Measurements from ENCODE around the gene TTI1. TPM values are rescaled to one million over a fixed set of nuclear protein-coding genes. Genes with fewer than 3 reads are reported as not detected.
"Not testable (repeated sequence)": the region's sequence is repeated elsewhere in the genome, so short reads cannot be mapped to it uniquely, and the experiment has no call there.

The TTI1 gene
- total and polyA plus RNA-seq, 9 donors: 13.5 to 20.4 (median 15.1) TPM

- peaks cover 23% of the 10 kb centered on the region for H3K36me3 ChIP-seq (ENCODE audit: control insufficient read depth, insufficient read depth, low read length)
- peaks cover 3% of the 10 kb centered on the region for H3K4me1 ChIP-seq (ENCODE audit: control insufficient read depth, insufficient read depth, low read length)
- no peak overlapping the region for H3K4me3 ChIP-seq (ENCODE audit: low read length)
- no peak for DNase-seq
- H3K27ac ChIP-seq (ENCODE audit: low read length): no peak overlapping the region
- no peaks in the 10 kb centered on the region for H3K27me3 ChIP-seq (ENCODE audit: control insufficient read depth, insufficient read depth, low read length)
- WGBS (ENCODE audit: insufficient coverage): no CpG with 5 or more reads among the region's 2 CpGs
- H3K9me3 ChIP-seq (replicated peaks; ENCODE audit: control insufficient read depth, low read depth, low read length): peaks cover 13% of the 10 kb centered on the region
Measured at GRCh38 chr20:38018385-38018784, 14.9 kb downstream of the TTI1 start.

- no peaks in the 10 kb centered on the region for H3K27me3 ChIP-seq (ENCODE audit: control insufficient read depth, insufficient read depth, low read length)
- WGBS (ENCODE audit: insufficient coverage): no CpG with 5 or more reads among the region's 1 CpG
- no peak for DNase-seq
- H3K27ac ChIP-seq (ENCODE audit: low read length): no peak overlapping the region
- peaks cover 13% of the 10 kb centered on the region for H3K9me3 ChIP-seq (replicated peaks; ENCODE audit: control insufficient read depth, low read depth, low read length)
- H3K4me1 ChIP-seq (ENCODE audit: control insufficient read depth, insufficient read depth, low read length): peaks cover under 1% of the 10 kb centered on the region
- H3K4me3 ChIP-seq (ENCODE audit: low read length): no peak overlapping the region
- peaks cover 28% of the 10 kb centered on the region for H3K36me3 ChIP-seq (ENCODE audit: control insufficient read depth, insufficient read depth, low read length)
Measured at GRCh38 chr20:38017959-38018358, 15.3 kb downstream of the TTI1 start.

GRCh38 chr20:38013887-38014286 is 19.4 kb downstream of the TTI1 start:
- Histone ChIP-seq H3K9me3 (replicated peaks; ENCODE audit: control insufficient read depth, low read depth, low read length) (peaks cover 12% of the 10 kb centered on the region), H3K4me3 (ENCODE audit: low read length) (no peak overlapping the region), H3K4me1 (ENCODE audit: control insufficient read depth, insufficient read depth, low read length) (no peaks in the 10 kb centered on the region), H3K27ac (ENCODE audit: low read length) (no peak overlapping the region), H3K27me3 (ENCODE audit: control insufficient read depth, insufficient read depth, low read length) (no peaks in the 10 kb centered on the region), H3K36me3 (ENCODE audit: control insufficient read depth, insufficient read depth, low read length) (peaks cover 51% of the 10 kb centered on the region)
- DNase-seq: no peak
- WGBS (ENCODE audit: insufficient coverage): 100% methylated on average over 1 of the region's 2 CpGs

GRCh38 chr20:38012332-38012731 is 20.9 kb downstream of the TTI1 start:
- Histone ChIP-seq H3K4me1 (ENCODE audit: control insufficient read depth, insufficient read depth, low read length) (no peaks in the 10 kb centered on the region), H3K36me3 (ENCODE audit: control insufficient read depth, insufficient read depth, low read length) (peaks cover 43% of the 10 kb centered on the region), H3K4me3 (ENCODE audit: low read length) (no peak overlapping the region), H3K27me3 (ENCODE audit: control insufficient read depth, insufficient read depth, low read length) (no peaks in the 10 kb centered on the region), H3K27ac (ENCODE audit: low read length) (no peak overlapping the region), H3K9me3 (replicated peaks; ENCODE audit: control insufficient read depth, low read depth, low read length) (peaks cover 3% of the 10 kb centered on the region)
- 98% methylated on average over 7 of the region's 8 CpGs for WGBS (ENCODE audit: insufficient coverage)
- no peak for DNase-seq

- peaks cover 39% of the 10 kb centered on the region for H3K36me3 ChIP-seq (ENCODE audit: control insufficient read depth, insufficient read depth, low read length)
- H3K4me1 ChIP-seq (ENCODE audit: control insufficient read depth, insufficient read depth, low read length): no peaks in the 10 kb centered on the region
- no peaks in the 10 kb centered on the region for H3K27me3 ChIP-seq (ENCODE audit: control insufficient read depth, insufficient read depth, low read length)
- no peaks in the 10 kb centered on the region for H3K9me3 ChIP-seq (replicated peaks; ENCODE audit: control insufficient read depth, low read depth, low read length)
- WGBS (ENCODE audit: insufficient coverage): 100% methylated on average over 3 of the region's 5 CpGs
- no peak for DNase-seq
- no peak overlapping the region for H3K27ac ChIP-seq (ENCODE audit: low read length)
- H3K4me3 ChIP-seq (ENCODE audit: low read length): no peak overlapping the region
Measured at GRCh38 chr20:38011696-38012095, 21.6 kb downstream of the TTI1 start.

GRCh38 chr20:38009416-38009815 is 23.8 kb downstream of the TTI1 start:
- not testable (repeated sequence) for DNase-seq; H3K27me3 ChIP-seq (ENCODE audit: control insufficient read depth, insufficient read depth, low read length); H3K4me3 ChIP-seq (ENCODE audit: low read length); H3K9me3 ChIP-seq (replicated peaks; ENCODE audit: control insufficient read depth, low read depth, low read length); H3K27ac ChIP-seq (ENCODE audit: low read length); H3K4me1 ChIP-seq (ENCODE audit: control insufficient read depth, insufficient read depth, low read length)
- peaks cover 35% of the 10 kb centered on the region for H3K36me3 ChIP-seq (ENCODE audit: control insufficient read depth, insufficient read depth, low read length)
- 100% methylated on average over 1 of the region's 5 CpGs for WGBS (ENCODE audit: insufficient coverage)

GRCh38 chr20:38008233-38008944 is 24.9 kb downstream of the TTI1 start:
- H3K4me3 ChIP-seq (ENCODE audit: low read length): no peak overlapping the region
- WGBS (ENCODE audit: insufficient coverage): 86% methylated on average over 1 of the region's 5 CpGs
- H3K36me3 ChIP-seq (ENCODE audit: control insufficient read depth, insufficient read depth, low read length): peaks cover 31% of the 10 kb centered on the region
- H3K4me1 ChIP-seq (ENCODE audit: control insufficient read depth, insufficient read depth, low read length): peaks cover 2% of the 10 kb centered on the region
- no peaks in the 10 kb centered on the region for H3K9me3 ChIP-seq (replicated peaks; ENCODE audit: control insufficient read depth, low read depth, low read length)
- no peak overlapping the region for H3K27ac ChIP-seq (ENCODE audit: low read length)
- H3K27me3 ChIP-seq (ENCODE audit: control insufficient read depth, insufficient read depth, low read length): no peaks in the 10 kb centered on the region
- no peak for DNase-seq

GRCh38 chr20:38007526-38007925 is 25.7 kb downstream of the TTI1 start:
- Histone ChIP-seq H3K27me3 (ENCODE audit: control insufficient read depth, insufficient read depth, low read length) (no peaks in the 10 kb centered on the region), H3K27ac (ENCODE audit: low read length) (no peak overlapping the region), H3K36me3 (ENCODE audit: control insufficient read depth, insufficient read depth, low read length) (peaks cover 26% of the 10 kb centered on the region), H3K4me1 (ENCODE audit: control insufficient read depth, insufficient read depth, low read length) (peaks cover 2% of the 10 kb centered on the region), H3K4me3 (ENCODE audit: low read length) (no peak overlapping the region), H3K9me3 (replicated peaks; ENCODE audit: control insufficient read depth, low read depth, low read length) (no peaks in the 10 kb centered on the region)
- no peak for DNase-seq
- no CpG with 5 or more reads among the region's 1 CpG for WGBS (ENCODE audit: insufficient coverage)

- WGBS (ENCODE audit: insufficient coverage): 95% methylated on average over 2 of the region's 5 CpGs
Measured at GRCh38 chr20:38005903-38006302, 27.4 kb downstream of the TTI1 start.

GRCh38 chr20:38004416-38004815 is 28.8 kb downstream of the TTI1 start:
- Histone ChIP-seq H3K36me3 (ENCODE audit: control insufficient read depth, insufficient read depth, low read length) (peaks cover 32% of the 10 kb centered on the region), H3K27ac (ENCODE audit: low read length) (no peak overlapping the region), H3K4me3 (ENCODE audit: low read length) (no peak overlapping the region), H3K27me3 (ENCODE audit: control insufficient read depth, insufficient read depth, low read length) (no peaks in the 10 kb centered on the region), H3K9me3 (replicated peaks; ENCODE audit: control insufficient read depth, low read depth, low read length) (no peaks in the 10 kb centered on the region), H3K4me1 (ENCODE audit: control insufficient read depth, insufficient read depth, low read length) (peaks cover 2% of the 10 kb centered on the region)
- no peak for DNase-seq
- WGBS (ENCODE audit: insufficient coverage): no CpG with 5 or more reads among the region's 1 CpG

More at GRCh38 chr20:38005903-38006302, 27.4 kb downstream of the TTI1 start:
- H3K27me3 ChIP-seq (ENCODE audit: control insufficient read depth, insufficient read depth, low read length): no peaks in the 10 kb centered on the region
- no peak overlapping the region for H3K27ac ChIP-seq (ENCODE audit: low read length)
- no peaks in the 10 kb centered on the region for H3K9me3 ChIP-seq (replicated peaks; ENCODE audit: control insufficient read depth, low read depth, low read length)
- peaks cover 22% of the 10 kb centered on the region for H3K36me3 ChIP-seq (ENCODE audit: control insufficient read depth, insufficient read depth, low read length)
- no peak for DNase-seq
- H3K4me1 ChIP-seq (ENCODE audit: control insufficient read depth, insufficient read depth, low read length): peaks cover 2% of the 10 kb centered on the region
- H3K4me3 ChIP-seq (ENCODE audit: low read length): no peak overlapping the region

GRCh38 chr20:38002422-38002821 is 30.8 kb downstream of the TTI1 start:
- DNase-seq: no peak
- WGBS (ENCODE audit: insufficient coverage): 81% methylated on average over 7 of the region's 8 CpGs
- Histone ChIP-seq H3K36me3 (ENCODE audit: control insufficient read depth, insufficient read depth, low read length) (peaks cover 52% of the 10 kb centered on the region), H3K4me3 (ENCODE audit: low read length) (no peak overlapping the region), H3K4me1 (ENCODE audit: control insufficient read depth, insufficient read depth, low read length) (peaks cover 2% of the 10 kb centered on the region), H3K9me3 (replicated peaks; ENCODE audit: control insufficient read depth, low read depth, low read length) (no peaks in the 10 kb centered on the region), H3K27me3 (ENCODE audit: control insufficient read depth, insufficient read depth, low read length) (no peaks in the 10 kb centered on the region), H3K27ac (ENCODE audit: low read length) (no peak overlapping the region)
